Tibial nerve (tissue), 3 donors: ENCODE data around the gene GASK1A.

ENCODE experiments used
- CTCF ChIP-seq, 5 experiments: fragments of 200-600 bp in 3 of 5; fragments of 450-650 bp in 2 of 5; sonication (generic) in 3 of 5; IDR thresholded peaks; one replicate each; pipeline ENCODE4 v1.5.1; 2016 to 2019; ENCODE audit warnings: antibody characterized with exemption in 5 of 5, mild to moderate bottlenecking in 3 of 5, moderate library complexity in 2 of 5
- POLR2A ChIP-seq, 2 donors: fragments of 450-650 bp; IDR thresholded peaks; one replicate each; pipeline ENCODE4 v1.6.1; 2017; ENCODE audit warnings: antibody characterized with exemption in 2 of 2, mild to moderate bottlenecking in 2 of 2, moderate library complexity in 2 of 2

- TF ChIP-seq CTCF (IDR thresholded peaks at IDR 0.05), result no peak
- TF ChIP-seq POLR2A (IDR thresholded peaks at IDR 0.05), result no peak
Observed at GRCh38 chr3:43098761-43099160, 119.7 kb downstream of the GASK1A start.
